NCI-H69 (cell line): ENCODE measurements around the gene TBC1D10B.
A peak's percentile ranks its signal among the peaks of the same experiment; 100 is the strongest.
"Not testable (repeated sequence)": the region's sequence is repeated elsewhere in the genome, so short reads cannot be mapped to it uniquely, and the experiment has no call there.

Source experiments
- DNase-seq: peaks from one replicate; lab custom pipeline; 2025; lab: John Stamatoyannopoulos, UW

TBC1D10B gene

DNA sequence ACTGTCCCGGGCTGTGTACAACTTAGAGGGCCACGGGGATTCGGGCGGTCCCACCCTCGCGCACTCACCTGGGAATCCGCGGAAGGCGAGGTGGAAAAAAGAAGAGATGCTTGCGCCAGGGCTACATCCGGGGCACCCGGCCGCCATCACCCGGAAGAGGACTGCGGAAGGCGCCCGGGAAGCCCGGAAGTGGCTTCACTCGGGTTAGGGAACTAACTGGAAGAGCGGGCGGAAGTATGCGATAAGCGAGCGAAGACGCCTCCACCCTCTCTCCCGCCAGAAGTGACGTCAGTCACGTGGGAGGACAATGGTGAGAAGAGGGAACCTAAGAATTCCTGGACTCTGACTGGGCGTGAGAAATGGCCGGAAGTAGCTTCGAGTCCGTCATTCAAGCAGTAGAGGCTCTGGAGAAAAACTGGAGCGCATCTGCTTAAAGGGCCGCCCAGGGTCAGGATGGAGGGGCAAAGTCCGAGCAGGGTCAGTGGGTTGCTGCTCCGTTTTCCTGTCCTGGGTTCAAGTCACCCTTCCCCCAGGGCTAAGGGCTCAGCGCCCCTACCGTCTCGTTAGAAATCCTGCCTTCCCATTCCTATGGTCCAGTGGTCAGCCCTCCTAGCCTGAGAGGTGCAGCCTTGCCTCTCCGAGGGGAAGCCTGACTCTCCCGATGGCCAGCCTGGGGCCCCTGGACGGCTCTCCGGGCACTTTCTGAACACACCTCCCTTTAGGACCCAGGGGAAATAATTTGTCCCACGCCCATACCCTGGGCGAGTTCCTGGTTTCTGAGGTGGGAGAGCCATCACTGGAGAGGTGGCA lies 14.9 kb downstream of the TBC1D10B start, which contains the start of gene CD2BP2:
TSS of gene CD2BP2 (minus strand) at position 165 of the 810 bp plus-strand sequence. CDS start 627 bp downstream, outside the sequence.
- DNase-seq: peak; percentile 100

DNA sequence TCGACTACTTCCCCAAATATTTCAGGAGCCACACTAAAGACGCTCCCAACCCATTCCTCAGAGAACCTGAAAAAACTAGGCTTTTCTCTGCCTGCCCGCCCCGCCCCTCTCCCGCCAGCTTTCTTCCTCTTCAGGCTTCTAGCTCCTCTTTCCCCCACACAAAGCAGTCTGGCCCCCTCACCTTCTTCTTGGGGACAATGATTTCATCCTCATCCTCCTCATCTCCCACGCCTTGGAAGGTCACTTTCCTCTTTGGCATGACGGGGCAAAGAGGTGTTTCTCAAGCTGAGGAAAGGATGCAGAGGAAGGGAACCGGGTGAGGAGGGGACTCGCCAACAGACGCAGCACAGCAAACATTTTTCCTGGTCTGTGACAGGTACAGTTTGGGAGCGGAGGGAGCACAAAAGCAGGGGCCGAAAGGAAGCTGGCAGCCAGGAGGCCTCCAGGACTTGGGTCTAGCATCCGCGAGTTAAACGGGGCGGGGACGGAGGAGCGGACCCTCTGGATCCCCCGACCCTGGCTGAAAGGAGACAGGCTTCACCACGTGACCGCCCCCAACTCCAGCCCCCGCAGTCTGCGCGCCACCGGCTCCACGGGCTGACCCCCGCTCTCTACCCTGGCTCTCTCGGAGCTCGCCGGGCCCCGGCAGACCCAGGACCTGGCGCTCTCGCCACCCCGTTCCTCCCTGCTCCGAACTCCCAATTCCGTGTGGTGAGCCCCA lies 15.7 kb downstream of the TBC1D10B start:
- DNase-seq: peak; percentile 69

GRCh38 chr16:30353438-30354129 lies 16.7 kb downstream of the TBC1D10B start:
- no peak for DNase-seq

- DNase-seq: no peak
Measured at GRCh38 chr16:30352488-30353401, 17.5 kb downstream of the TBC1D10B start.

DNA sequence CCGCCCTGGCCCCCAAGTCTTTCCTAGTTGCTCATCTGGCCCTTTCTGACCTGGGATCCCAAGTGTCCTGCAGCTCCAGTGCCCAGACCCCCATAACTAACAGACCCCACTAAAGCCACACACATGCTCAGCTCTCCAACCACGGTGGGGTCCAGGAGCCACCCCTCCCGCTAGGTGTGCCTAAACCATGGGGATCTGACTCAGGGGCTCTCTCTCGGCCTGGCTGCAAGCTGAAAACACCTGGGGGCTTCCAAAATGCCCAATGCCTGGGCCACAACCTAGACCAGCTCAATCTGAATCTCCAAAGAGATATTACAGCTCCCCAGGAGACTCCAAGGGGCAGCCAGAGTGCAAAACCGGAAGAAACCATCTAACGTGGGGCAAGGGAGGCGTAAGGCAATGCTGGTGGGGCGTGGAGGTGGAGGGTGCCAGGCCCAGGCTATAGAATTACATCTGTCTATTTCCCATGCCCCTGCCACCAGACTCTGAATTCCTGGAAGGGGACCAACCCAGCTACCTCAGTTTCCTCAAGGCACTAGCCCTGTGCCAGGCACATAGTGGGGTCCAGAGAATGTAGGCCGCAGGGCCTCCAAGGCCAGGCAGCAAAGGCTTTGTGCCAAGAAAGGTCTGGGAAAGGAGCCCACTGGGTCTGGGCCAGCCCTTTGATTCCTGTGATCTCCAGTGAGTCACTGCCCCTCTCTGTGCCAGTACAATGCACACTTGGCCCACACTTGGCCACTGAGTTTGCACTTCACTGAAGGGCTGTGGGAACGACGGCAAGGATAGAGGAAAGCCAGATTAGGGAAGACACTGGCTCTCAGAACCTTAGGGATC lies 18.5 kb downstream of the TBC1D10B start:
- no peak for DNase-seq

DNA sequence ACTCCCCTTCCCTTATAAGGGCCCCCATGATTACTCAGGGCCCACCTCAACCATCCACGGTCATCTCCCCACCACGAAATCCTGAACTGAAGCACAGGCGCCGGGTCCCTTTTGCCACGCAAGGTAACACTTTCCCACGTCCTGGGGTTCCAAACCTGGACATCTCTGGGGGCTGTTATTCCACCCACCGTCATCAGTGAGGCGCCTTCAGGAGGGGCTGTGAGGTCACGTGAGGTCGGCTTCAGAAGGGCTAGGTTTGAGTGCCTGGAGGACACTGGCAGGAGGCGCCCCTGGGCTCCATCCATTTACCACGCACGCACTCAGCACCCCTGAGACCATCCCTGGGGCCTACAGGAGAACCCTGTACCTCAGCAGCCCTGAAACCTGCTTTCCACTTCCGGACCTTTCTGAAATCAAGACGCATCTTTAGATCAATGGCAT lies 19.3 kb downstream of the TBC1D10B start:
- no peak for DNase-seq

DNA sequence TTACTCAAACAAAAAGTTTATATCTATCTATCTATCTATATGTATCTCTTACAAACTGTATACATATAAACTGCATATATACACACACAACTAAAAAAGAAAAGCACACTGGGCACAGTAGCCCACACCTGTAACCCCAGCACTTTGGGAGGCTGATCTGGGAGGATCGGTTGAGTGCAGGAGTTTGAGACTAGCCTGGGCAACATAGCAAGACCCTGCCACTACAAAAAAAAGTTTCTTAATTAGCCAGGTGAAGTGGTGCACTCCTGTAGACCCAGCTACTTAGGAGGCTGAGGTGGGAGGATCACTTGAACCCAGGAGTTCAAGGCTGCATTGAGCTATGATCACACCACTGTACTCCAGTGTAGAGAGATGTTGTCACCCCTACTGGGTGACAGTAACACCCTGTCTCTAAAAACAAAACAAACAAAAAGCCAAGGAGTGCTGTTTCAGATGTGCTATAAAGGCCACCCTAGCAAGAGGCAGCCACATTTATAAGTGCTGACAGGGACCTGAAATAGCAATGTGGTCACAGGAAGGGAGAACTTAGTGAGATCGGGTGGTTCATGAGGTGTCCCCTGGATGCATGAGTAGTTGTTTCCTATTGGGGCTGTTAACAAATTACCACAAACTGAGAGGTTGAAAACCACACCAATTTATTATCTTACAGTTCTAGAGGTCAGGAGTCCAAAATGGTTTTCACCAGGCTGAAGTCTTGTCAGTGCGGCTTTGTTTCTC lies 20.0 kb downstream of the TBC1D10B start:
- DNase-seq: no peak

GRCh38 chr16:30349675-30350074 lies 20.6 kb downstream of the TBC1D10B start:
- DNase-seq: no peak

DNA sequence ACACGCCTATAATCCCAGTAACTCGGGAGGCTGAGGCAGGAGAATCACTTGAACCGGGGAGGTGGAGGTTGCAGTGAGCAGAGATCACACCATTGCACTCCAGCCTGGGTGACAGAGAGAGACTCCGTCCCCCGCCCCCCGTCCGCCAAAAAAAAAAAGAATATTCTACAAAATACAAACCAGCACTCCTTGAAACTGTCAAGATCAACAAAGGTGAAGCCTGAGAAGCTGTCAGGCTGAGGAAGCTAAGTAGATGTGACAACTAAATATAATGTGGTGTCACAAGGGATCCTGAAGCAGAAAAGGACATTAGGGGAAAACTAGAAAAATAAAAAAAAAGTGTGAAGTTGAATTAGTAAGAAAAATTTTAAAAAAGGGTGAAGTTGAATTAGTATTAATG lies 21.4 kb downstream of the TBC1D10B start:
- no peak for DNase-seq

GRCh38 chr16:30348113-30348512 lies 22.2 kb downstream of the TBC1D10B start:
- no peak for DNase-seq

DNA sequence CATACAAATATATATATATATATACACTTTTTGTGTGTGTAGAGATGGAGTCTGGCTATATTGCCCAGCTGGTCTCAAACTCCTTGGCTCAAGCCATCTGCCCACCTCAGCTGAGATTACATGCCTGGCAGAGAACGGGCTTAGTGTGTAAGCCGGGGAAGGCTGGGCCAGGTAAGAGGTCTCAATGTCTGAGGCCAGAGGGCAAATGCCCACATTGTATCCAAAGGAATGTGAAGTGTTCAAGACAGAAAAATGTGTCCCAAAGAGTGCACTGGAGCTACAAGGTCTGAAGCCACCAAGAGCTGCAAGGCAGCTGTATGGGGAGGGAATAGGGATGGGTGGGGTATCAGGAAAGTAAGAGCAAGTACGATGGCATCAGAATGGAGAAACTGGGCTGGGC lies 24.0 kb downstream of the TBC1D10B start:
- DNase-seq: no peak

GRCh38 chr16:30343491-30343820 lies 26.8 kb downstream of the TBC1D10B start:
- DNase-seq: not testable (repeated sequence)

DNA sequence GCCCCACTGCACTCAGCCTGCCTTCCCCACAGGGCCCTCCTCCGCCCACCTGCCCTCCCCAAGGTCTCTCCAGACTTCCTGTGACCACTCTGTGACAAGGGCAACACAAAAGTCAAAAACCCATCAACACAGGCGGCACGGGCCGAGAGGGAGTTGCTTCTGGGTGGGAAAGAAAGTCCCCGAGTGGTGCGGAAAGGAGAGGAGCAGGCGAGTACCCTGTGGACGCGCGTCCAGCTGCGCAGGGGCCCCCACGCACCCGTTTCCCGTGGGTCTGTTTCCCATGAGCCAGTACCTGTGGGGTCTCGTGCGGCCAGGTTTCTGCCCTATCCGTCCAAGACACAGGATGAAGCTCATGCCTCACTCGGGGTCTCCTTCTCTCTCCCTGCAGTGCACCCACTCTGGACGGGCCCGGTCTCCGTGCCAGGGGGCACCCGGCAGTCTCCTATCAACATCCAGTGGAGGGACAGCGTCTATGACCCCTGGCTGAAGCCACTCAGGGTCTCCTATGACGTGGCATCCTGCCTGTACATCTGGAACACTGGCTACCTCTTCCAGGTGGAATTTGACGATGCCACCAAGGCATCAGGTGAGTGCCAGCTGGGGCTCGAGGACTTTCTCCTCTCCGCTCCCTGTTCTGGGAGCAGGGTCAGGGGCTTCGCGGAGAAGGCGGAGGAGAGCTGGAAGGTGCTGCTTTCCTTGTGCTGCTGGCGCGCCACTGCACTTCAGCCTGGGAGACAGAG lies 27.4 kb downstream of the TBC1D10B start:
- DNase-seq: no peak

DNA sequence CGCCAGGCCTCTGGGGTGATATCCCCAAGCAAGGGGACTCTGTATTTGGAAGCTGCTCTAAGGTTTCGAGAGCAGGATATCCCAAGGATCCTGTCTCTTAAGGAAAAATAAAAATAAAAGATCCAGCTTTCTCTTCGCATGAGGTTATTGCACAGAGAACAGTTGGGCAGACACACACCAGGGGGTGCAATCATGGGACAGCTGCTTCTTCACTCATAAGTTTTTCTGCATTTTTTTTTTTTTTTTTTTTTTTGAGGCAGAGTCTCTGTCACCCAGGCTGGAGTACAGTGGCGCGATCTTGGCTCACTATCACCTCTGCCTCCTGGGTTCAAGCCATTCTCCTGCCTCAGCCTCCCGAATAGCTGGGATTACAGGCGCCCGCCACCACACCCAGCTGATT lies 28.3 kb downstream of the TBC1D10B start:
- DNase-seq: not testable (repeated sequence)

DNA sequence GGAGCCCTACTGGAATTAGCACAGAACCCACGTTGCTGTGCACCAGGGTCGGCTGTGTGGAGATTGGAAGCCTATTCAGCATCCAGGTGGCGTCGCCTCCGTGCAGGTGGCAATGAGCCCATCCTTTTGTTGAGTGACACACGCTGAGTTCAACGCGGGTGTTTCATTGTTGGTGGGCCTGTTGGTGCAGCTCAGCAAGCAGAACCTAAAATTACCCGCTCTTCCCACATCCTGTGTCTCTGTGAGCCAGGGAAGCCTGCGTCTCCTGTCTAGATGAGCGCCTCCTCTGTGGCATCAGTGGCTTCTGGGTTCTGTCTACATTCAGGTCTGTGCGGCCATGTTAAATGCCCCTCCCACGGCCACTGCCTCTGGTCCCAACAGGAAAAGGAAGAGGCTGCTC lies 29.7 kb downstream of the TBC1D10B start:
- DNase-seq: peak; percentile 94

DNA sequence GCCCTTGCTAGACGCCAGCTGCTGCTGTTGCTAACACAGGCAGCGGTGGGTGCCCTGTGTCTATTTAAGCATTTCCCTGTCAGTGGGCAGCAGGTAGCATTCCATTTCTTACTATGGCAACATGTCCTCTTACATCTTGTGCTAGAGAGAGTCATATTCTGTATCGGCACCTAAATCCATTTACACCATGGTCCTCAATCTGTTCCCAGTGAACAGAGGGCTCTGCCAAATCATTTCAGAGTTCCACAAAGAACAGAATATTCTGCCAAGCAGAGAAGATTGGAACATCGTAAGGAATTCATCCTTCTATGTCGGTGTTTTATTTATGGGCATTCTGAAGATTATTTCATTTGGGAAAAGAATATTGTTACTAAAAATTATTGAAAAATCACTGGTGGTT lies 31.6 kb downstream of the TBC1D10B start:
- not testable (repeated sequence) for DNase-seq

DNA sequence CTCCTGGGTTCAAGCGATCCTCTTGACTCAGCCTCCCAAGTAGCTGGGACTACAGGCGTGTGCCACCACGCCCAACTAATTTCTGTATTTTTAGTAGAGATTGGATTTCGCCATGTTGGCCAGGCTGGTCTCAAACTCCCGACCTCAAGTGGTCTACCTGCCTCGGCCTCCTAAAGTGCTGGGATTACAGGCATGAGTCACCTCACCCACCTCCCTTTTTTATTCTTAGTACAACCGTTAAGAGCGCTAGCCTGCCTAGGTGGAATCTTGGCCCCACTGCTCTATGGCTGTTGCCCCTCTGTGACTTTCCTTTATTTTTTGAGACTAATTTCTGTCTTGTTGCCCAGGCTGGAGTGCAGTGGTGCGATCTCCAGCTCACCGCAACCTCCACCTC lies 32.3 kb downstream of the TBC1D10B start:
- DNase-seq: not testable (repeated sequence)

- DNase-seq: peak; percentile 61
Measured at GRCh38 chr16:30335598-30336474, 34.5 kb downstream of the TBC1D10B start.
